ENCODE results near the gene COL23A1.

The COL23A1 gene

GRCh38 chr5:178216779-178217178, 373.4 kb downstream of the COL23A1 start:
- no peak overlapping the region for H3K4me3 ChIP-seq (ENCODE audit: low read depth, low read length)
- TF ChIP-seq CTCF (IDR thresholded peaks at IDR 0.05; ENCODE audit: low read depth, low read length, missing control alignments) = no peak
- DNase-seq (ENCODE audit: low read depth) = no peak

DNA sequence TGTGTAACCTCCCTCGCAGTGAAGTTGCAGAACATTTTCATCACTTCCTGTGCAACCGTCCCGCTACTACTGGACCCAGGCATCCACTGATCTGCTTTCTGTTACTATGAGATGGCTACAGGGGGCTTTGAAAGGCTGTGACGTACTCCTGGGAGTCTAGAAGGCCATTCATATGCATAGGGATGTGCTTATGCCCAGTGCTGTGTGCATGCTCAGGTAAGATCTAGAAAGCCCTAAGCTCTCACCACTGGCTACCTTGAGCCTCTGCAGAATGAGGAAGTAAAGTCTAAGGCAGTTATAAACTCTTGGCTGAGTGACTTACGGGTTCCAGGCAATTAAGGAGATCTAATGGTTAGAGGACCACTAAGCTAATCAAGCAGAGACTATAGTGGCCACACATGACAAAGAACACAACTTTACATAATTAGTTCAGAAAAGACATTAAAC, 374.1 kb downstream of the COL23A1 start:
- no peak for TF ChIP-seq CTCF (IDR thresholded peaks at IDR 0.05; ENCODE audit: low read depth, low read length, missing control alignments)
- no peak for DNase-seq (ENCODE audit: low read depth)
- H3K4me3 ChIP-seq (ENCODE audit: low read depth, low read length) = no peak overlapping the region

DNA sequence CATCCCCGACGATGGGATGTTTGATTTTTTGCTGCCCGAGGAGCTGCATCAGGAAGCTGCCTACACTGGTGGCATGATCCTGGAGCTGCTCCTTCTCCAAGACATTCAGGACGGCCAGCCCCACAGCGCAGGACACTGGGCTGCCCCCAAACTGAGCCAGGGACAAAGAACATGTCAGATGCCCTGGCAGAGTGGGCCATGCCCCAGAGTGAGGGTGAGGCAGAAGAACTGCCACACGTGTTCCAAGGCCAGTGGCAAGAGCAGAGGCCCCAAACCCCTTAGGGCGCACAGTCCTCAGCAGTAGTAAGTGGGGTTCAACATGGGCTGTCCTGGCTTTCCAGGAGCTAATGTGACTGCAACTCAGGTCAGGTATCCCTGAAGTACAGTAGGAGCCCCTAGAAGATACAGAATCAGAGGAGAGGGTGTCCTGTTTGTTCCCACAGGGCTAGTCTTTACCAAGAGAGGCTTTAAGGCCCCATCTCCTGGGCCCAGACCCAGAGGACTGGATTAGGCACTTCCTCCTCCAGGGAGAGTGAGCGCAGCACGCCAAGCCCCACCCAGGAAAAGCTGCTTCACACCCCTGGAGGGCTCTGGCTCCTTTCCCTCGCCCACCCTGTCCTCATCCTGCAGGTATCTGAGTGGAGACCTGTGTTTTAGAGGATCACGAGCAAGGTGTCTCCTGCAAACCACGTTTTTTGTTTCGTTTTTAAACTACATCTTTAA, 374.8 kb downstream of the COL23A1 start:
- no peak for TF ChIP-seq CTCF (IDR thresholded peaks at IDR 0.05; ENCODE audit: low read depth, low read length, missing control alignments)
- DNase-seq (ENCODE audit: low read depth) = no peak
- no peak overlapping the region for H3K4me3 ChIP-seq (ENCODE audit: low read depth, low read length)

DNA sequence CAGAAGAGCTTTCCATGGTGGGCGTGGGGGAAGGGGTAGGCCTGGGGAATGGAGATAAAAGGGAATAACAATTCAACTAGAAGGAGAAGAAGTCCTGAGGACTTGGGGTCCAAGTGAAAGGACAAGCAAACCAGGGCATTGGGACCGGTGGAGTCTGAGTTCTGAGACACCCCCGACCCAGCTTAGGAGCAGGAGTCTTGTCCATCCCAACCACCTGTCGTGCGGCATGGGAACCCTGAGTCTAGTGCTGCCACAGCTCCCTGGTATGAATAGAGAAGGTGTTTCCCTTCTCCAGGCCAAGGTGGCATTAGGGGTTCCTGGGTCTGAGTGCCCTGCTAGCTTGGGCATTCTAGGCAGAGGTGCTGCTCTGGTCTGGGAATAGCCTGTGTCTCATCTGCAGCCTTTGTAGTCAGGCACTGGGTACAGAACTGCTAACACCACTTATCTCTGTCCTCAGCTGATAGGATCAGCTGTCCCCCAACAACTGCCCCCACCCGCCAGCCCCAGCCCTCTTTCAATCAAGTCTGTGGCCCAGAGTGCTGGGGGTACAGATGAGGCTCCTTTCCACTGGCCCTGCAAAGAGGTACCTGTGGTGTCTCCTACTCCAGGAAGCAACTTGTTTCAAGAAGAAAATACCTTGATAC, 375.9 kb downstream of the COL23A1 start:
- DNase-seq (ENCODE audit: low read depth) = no peak
- no peak for TF ChIP-seq CTCF (IDR thresholded peaks at IDR 0.05; ENCODE audit: low read depth, low read length, missing control alignments)

GRCh38 chr5:178213748-178214151, 376.4 kb downstream of the COL23A1 start:
- no peak overlapping the region for H3K4me3 ChIP-seq (ENCODE audit: low read depth, low read length)
- DNase-seq (ENCODE audit: low read depth) = no peak
- TF ChIP-seq CTCF (IDR thresholded peaks at IDR 0.05; ENCODE audit: low read depth, low read length, missing control alignments) = no peak

More for the DNA sequence above, 375.9 kb downstream of the COL23A1 start:
- no peak overlapping the region for H3K4me3 ChIP-seq (ENCODE audit: low read depth, low read length)

DNA sequence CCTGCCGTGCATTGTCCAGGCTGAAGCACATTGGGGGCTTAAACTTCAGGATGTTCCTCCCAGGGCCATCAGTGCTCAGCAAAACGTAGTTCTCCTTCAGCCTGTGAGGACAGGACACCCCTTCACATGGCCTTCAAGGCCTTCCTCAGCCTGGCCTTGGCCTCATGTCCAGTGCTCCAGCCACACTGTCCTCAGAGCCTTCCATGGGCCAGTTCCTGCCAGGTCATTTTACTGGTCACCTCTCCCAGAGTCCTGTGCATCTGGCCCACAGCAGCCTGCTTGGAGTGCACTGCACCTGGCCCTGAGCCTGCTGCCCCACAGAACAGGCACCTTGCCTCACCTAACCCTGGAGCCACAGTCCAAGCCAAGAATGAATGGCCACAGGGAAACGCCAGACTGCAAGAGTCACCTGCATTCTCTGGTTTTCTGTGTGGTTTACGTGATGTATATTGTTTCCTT, 377.2 kb downstream of the COL23A1 start:
- DNase-seq (ENCODE audit: low read depth) = no peak
- no peak for TF ChIP-seq CTCF (IDR thresholded peaks at IDR 0.05; ENCODE audit: low read depth, low read length, missing control alignments)
- no peak overlapping the region for H3K4me3 ChIP-seq (ENCODE audit: low read depth, low read length)
